Activated T-helper 2 cell treated with anti-CD3 and anti-CD28 coated beads, Interferon-gamma antibody, Interleukin-2, Interleukin-4, amounts not matched to agents 10 μg/mL and 5 μg/mL and 100 μg/mL, durations not matched to agents 14 hours and 24 hours and 36 hours (primary cell): ENCODE results near the gene NCOA3. TPM values are rescaled to one million over a fixed set of nuclear protein-coding genes. Genes with fewer than 3 reads are reported as not detected.

Experiments
- DNase-seq: peaks from one replicate; pipeline ENCODE4 v3.0.0; 2021; ENCODE audit warnings: low spot score
- H3K27ac Mint-ChIP-seq: one replicate; pipeline ENCODE4 v1.8.0; 2021; ENCODE audit warnings: mixed read lengths
- H3K27me3 Mint-ChIP-seq: one replicate; pipeline ENCODE4 v1.8.0; 2021; ENCODE audit warnings: low read depth, mixed read lengths
- H3K36me3 Mint-ChIP-seq: one replicate; pipeline ENCODE4 v1.8.0; 2021; ENCODE audit warnings: low read depth, mixed read lengths
- H3K4me1 Mint-ChIP-seq: one replicate; pipeline ENCODE4 v1.8.0; 2021; ENCODE audit warnings: low read depth, mixed read lengths
- H3K4me3 Mint-ChIP-seq: one replicate; pipeline ENCODE4 v1.8.0; 2021; ENCODE audit warnings: low read depth, mild to moderate bottlenecking, moderate library complexity, mixed read lengths
- H3K9me3 Mint-ChIP-seq: one replicate; pipeline ENCODE4 v1.8.0; 2021; ENCODE audit warnings: mixed read lengths
- intact Hi-C: fragments of 100-400 bp; cut with micrococcal nuclease; formaldehyde crosslinking; loops from one replicate; pipeline ENCODE4 v1.15.1; 2023
- total RNA-seq: library from RNA; stranded (reverse); gene quantifications from 2 replicates; pipeline ENCODE4 v1.2.3, GENCODE V29; 2022

Gene NCOA3
- total RNA-seq, 1 donor from 2014 or later, result 119 TPM

DNA sequence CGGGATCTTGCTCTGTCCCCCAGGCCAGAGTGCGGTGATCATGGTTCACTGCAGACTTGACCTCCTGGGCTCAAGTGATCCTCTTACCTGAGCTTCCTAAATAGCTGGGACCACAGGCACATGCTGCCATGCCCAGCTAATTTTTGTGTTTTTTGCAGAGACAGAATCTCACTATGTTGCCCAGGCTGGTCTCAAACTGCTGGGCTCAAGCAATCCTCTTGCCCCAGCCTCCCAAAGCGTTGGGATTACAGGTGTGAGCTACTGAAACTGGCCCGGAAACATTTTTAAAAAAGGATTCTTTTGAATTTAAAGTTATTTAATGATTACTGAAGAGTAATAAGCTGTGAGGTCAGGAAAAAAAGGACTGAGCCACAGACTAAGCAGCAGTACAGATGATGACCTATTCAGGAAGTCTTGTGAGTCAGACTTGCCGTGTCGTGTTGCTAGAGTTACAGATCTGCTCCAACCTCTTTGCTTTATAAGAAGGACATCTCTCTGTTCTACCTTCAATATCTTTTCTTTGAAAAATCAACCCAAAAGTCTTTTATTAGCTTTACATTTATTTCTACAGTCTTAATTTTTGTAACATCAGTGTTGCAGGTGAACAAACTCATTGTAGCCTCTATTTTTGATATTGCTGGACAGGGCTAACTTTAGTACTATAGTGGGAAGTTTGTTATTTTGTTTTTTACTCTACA is 108.7 kb downstream of the NCOA3 start:
- peaks cover 59% of the 10 kb centered on the region for H3K36me3 Mint-ChIP-seq
- H3K27ac Mint-ChIP-seq, result peak overlapping the region; percentile 99
- H3K27me3 Mint-ChIP-seq, result no peaks in the 10 kb centered on the region

DNA sequence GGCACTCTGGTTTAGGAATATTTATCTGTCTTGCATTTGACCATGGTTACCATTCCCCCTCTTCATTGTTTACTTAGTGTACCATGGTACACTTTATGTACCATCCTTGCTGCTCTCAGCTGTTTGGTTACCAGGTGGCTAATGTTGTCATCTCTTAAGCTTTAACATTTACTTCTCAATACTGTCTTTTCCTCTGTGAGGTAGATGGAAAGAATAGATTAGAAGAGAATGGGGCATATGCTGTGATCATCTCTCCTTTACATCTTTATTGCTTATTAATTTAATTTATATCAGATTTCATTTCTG is 109.2 kb downstream of the NCOA3 start:
- Mint-ChIP-seq H3K4me3 (peak overlapping the region; percentile 76), H3K27me3 (no peaks in the 10 kb centered on the region), H3K4me1 (peaks cover 72% of the 10 kb centered on the region), H3K9me3 (no peaks in the 10 kb centered on the region), H3K36me3 (peaks cover 54% of the 10 kb centered on the region), H3K27ac (peak overlapping the region; percentile 99)
- no peak for DNase-seq
- intact Hi-C loops, result loop anchor here (1.0 to 10.0 kb wide), 5 partner anchors 34 to 256 kb away; partner anchors contain the start of gene ZMYND8

More for the DNA sequence above, 108.7 kb downstream of the NCOA3 start:
- no peaks in the 10 kb centered on the region for H3K9me3 Mint-ChIP-seq
- H3K4me1 Mint-ChIP-seq, result peaks cover 77% of the 10 kb centered on the region
- intact Hi-C loops, result loop anchor here (1.0 to 10.0 kb wide), 5 partner anchors 33 to 256 kb away; partner anchors contain the start of gene ZMYND8
- DNase-seq, result peak; percentile 64
- peak overlapping the region; percentile 76 for H3K4me3 Mint-ChIP-seq

DNA sequence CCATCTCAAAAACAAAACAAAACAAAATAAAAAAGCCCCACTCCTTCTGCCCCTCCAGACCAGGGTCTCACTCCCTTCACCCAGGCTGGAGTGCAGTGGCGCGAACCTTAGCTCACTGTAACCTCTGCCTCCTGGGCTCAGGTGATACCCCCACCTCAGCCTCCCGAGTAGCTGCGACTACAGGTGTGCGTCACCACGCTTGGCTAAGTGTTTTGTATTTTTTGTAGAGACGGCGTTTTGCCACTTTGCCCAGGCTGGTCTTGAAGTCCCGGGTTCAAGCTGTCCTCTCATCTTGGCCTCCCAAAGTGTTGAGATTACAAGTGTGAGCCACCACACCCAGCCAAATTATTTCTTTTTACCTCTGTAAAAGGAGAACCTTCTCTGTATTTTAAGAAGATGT is 110.1 kb downstream of the NCOA3 start:
- no peaks in the 10 kb centered on the region for H3K27me3 Mint-ChIP-seq
- H3K36me3 Mint-ChIP-seq, result peaks cover 52% of the 10 kb centered on the region
- no peak overlapping the region for H3K4me3 Mint-ChIP-seq
- H3K4me1 Mint-ChIP-seq, result peaks cover 66% of the 10 kb centered on the region
- no peak for DNase-seq
- peak overlapping the region; percentile 80 for H3K27ac Mint-ChIP-seq
- no peaks in the 10 kb centered on the region for H3K9me3 Mint-ChIP-seq
- intact Hi-C loops, result loop anchor here (2.0 to 10.0 kb wide), 4 partner anchors 34 to 257 kb away; partner anchors contain the start of gene ZMYND8

DNA sequence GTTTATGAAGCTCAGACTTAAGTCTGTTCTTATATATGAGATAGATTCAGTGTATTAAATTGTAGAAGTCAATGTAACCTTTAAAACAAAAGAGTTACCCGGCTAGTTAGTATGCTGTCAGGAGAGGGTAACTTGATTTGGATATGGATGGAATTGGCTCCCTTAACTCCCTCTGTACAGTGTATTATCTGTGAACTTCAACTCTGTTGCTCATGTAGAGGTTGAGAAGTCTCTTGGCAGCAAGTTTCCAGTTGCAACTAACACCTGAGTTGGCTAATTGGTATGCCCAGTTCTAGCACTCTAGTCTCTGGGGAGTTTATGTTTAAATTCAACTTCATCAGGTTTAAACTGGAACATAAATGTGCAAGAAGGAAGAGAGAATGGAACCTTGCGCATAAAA is 111.0 kb downstream of the NCOA3 start:
- no peaks in the 10 kb centered on the region for H3K9me3 Mint-ChIP-seq
- H3K27me3 Mint-ChIP-seq, result no peaks in the 10 kb centered on the region
- DNase-seq, result no peak
- intact Hi-C loops, result loop anchor here (5.0 to 10.0 kb wide), 2 partner anchors 35 to 258 kb away; partner anchors contain the start of gene ZMYND8
- no peak overlapping the region for H3K4me3 Mint-ChIP-seq
- peaks cover 66% of the 10 kb centered on the region for H3K4me1 Mint-ChIP-seq
- H3K27ac Mint-ChIP-seq, result peak overlapping the region; percentile 80
- H3K36me3 Mint-ChIP-seq, result peaks cover 56% of the 10 kb centered on the region

DNA sequence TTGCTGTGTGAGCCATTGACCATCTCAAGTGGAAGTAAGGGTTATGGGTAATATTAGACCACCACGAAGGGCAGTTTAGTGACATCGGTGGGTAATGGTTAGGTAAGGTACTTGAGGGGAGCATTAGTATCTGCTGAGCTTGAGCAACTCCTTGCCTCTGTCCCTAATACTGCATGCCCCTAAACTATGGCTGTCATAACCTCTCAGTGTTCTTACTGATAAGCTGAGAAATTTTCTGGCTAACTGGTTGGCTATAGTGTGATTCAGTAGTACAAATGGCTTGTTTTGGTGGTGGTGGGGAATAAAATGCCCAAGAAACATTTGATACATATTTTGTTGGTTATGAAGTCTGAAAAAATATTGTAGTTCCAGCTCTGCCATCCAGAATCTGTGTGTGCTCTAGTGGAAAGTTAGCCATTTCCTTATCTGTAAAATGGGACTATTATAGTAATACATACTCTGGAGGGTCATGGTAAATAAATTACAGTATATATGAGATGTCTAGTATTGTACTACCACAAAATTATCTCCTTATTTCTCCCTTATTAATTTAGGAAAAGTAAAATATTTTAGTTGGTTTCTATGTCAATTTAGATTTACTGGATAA is 113.1 kb downstream of the NCOA3 start:
- Mint-ChIP-seq H3K4me1 (peaks cover 54% of the 10 kb centered on the region), H3K9me3 (no peaks in the 10 kb centered on the region), H3K27me3 (no peaks in the 10 kb centered on the region), H3K36me3 (peaks cover 48% of the 10 kb centered on the region), H3K27ac (peak overlapping the region; percentile 43), H3K4me3 (no peak overlapping the region)
- no peak for DNase-seq
- intact Hi-C loops, result loop anchor here (5.0 to 10.0 kb wide), 2 partner anchors 38 to 260 kb away; partner anchors contain the start of gene ZMYND8

DNA sequence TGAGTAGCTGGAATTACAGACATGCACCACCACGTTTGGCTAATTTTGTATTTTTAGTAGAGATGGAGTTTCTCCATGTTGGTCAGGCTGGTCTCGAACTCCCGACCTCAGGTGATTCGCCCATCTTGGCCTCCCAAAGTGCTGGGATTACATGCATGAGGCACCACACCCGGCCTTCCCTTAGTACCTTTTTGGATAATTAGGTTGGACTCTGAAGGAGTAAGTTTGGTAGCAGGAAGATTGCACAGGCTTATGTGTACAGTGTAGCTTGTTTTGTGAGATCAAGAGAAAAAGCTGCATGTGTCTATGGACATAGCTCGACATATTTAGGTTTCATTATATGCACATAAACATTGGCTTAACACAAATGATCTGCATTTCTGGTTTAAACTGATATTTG is 116.8 kb downstream of the NCOA3 start:
- no peaks in the 10 kb centered on the region for H3K9me3 Mint-ChIP-seq
- peaks cover 41% of the 10 kb centered on the region for H3K4me1 Mint-ChIP-seq
- no peaks in the 10 kb centered on the region for H3K27me3 Mint-ChIP-seq
- H3K36me3 Mint-ChIP-seq, result peaks cover 42% of the 10 kb centered on the region
- no peak overlapping the region for H3K27ac Mint-ChIP-seq
- intact Hi-C loops, result loop anchor here (10.0 kb wide), 1 partner anchor 264 kb away; the partner anchor contains the start of gene ZMYND8
- DNase-seq, result no peak
- no peak overlapping the region for H3K4me3 Mint-ChIP-seq

DNA sequence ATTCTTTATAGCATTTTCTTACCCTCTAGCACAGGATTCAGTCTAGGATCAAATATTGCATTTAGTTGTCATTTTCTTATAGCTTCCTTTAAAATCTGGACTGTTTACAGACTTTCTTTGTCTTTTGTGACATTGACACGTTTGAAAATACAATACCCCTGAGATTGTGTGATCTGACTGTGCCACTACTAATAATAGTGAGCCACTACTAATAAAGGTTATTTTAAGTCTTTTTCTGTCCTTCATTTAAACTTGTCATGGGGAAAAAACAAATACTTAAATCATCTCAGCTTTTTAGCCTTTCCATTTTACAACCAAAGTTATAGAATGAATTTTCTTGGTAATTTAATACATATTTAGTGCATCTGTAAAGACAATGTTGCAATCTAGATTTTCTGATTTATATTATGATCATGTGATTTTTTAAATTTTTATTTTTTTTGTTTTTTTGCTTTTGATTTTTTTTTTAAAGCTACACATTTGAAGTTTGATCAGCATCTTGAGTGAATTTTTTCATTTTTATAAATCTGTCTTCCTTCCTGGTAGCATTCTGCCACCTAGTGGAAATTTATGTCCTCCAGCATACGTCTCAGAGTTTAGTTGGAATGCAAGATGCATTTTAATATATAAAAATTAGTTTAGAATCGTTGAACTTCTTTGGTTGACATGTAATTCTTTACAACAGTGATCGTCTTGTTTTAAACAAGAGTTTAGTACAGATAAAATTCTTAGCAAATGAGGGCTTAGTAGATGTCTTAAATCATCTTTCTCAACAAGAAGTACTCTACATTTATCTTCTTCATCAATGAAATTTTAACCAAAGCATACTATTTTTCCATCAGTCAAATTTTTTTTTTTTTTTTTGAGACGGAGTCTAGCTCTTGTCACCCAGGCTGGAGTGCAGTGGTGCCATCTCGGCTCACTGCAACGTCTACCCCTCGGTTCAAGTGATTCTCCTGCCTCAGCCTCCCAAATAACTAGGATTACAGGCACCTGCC is 119.4 kb downstream of the NCOA3 start:
- peaks cover 54% of the 10 kb centered on the region for H3K36me3 Mint-ChIP-seq
- H3K27me3 Mint-ChIP-seq, result no peaks in the 10 kb centered on the region
- peaks cover 36% of the 10 kb centered on the region for H3K4me1 Mint-ChIP-seq
- no peak overlapping the region for H3K4me3 Mint-ChIP-seq
- peak overlapping the region; percentile 48 for H3K27ac Mint-ChIP-seq
- intact Hi-C loops, result loop anchor here (2.0 to 5.0 kb wide), 2 partner anchors 236 to 424 kb away; no protein-coding TSS in a partner anchor
- no peak for DNase-seq
- H3K9me3 Mint-ChIP-seq, result no peaks in the 10 kb centered on the region

DNA sequence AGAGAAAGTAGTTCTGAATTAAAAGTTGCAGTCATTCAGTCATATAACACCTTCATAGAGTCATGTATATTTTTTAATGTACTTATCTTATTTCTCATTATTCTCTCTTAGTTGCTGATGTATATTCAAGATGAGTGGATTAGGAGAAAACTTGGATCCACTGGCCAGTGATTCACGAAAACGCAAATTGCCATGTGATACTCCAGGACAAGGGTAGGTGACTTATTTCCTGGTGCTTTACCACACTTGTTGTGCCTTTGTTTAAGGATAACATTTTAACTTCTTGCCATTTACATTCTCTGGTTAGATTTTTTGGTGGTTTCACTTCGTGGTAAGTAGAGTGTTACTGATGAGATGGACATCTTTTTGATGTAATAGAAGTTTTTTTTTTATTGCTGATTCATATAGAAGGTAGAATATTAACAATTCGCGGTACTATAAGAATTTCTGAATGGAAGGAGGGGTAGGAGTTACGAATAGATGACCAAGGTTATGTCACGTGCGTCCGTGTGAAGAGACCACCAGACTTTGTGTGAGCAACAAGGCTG is 120.5 kb downstream of the NCOA3 start:
- peaks cover 35% of the 10 kb centered on the region for H3K4me1 Mint-ChIP-seq
- H3K4me3 Mint-ChIP-seq, result no peak overlapping the region
- peaks cover 55% of the 10 kb centered on the region for H3K36me3 Mint-ChIP-seq
- H3K27ac Mint-ChIP-seq, result peak overlapping the region; percentile 81
- DNase-seq, result no peak
- no peaks in the 10 kb centered on the region for H3K9me3 Mint-ChIP-seq
- no peaks in the 10 kb centered on the region for H3K27me3 Mint-ChIP-seq
- intact Hi-C loops, result loop anchor here (5.0 kb wide), 1 partner anchor 425 kb away; no protein-coding TSS in a partner anchor

DNA sequence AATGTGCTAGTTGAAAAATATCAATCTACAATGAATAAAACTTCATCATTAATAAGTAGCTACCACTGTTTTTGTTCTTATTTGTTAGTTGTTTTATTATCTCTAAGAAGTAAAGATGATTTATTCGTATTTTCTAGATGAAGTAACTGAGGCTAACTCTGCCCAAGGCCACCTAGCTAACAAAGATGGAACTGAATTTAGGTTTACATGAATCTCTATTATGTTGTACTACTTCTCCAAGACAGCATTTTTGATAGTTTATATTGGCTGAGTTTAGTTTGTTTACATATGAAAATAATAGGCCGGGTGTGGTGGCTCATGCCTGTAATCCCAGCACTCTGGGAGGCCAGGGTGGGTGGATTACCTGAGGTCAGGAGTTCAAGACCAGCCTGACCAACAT is 121.5 kb downstream of the NCOA3 start:
- H3K9me3 Mint-ChIP-seq, result no peaks in the 10 kb centered on the region
- H3K36me3 Mint-ChIP-seq, result peaks cover 58% of the 10 kb centered on the region
- H3K27me3 Mint-ChIP-seq, result no peaks in the 10 kb centered on the region
- DNase-seq, result no peak
- H3K27ac Mint-ChIP-seq, result no peak overlapping the region
- no peak overlapping the region for H3K4me3 Mint-ChIP-seq
- peaks cover 35% of the 10 kb centered on the region for H3K4me1 Mint-ChIP-seq
- intact Hi-C loops, result loop anchor here (1.0 to 5.0 kb wide), 2 partner anchors 349 to 426 kb away; no protein-coding TSS in a partner anchor

DNA sequence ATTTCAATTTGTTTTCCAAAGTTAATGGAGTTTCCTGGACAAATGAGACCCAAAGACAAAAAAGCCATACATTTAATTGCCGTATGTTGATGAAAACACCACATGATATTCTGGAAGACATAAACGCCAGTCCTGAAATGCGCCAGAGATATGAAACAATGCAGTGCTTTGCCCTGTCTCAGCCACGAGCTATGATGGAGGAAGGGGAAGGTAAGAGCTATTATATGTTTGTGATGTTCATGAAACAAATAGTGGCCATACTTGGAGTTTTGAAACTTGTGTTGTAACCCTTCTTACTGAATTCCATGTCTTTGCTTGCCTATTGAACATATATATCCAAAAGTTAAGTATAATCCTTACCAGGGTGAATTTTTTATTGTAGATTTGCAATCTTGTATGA is 125.9 kb downstream of the NCOA3 start:
- H3K27ac Mint-ChIP-seq, result no peak overlapping the region
- H3K4me1 Mint-ChIP-seq, result peaks cover 23% of the 10 kb centered on the region
- H3K4me3 Mint-ChIP-seq, result no peak overlapping the region
- no peak for DNase-seq
- peaks cover 75% of the 10 kb centered on the region for H3K36me3 Mint-ChIP-seq
- no peaks in the 10 kb centered on the region for H3K9me3 Mint-ChIP-seq
- intact Hi-C loops, result no loop called here
- no peaks in the 10 kb centered on the region for H3K27me3 Mint-ChIP-seq

DNA sequence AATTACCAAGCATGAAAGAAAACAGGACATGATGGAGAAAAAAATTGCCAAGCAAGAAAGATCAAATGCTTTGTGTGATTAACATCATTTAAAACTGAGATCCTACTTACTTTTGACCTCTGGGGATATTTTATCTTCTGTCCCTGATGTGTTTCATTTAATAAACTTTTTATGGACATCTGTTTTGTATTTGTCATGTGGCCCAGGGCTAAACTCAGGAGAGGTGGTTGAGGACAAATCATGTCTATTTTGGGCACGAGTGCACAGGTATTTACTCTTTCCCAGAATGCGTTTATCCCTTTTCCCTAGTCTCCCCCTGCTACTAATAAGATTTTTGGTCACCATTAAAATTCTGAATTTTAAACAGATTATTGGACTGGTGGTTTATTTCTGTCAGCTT is 128.2 kb downstream of the NCOA3 start:
- Mint-ChIP-seq H3K27ac (no peak overlapping the region), H3K27me3 (no peaks in the 10 kb centered on the region), H3K4me1 (peaks cover 12% of the 10 kb centered on the region), H3K9me3 (no peaks in the 10 kb centered on the region), H3K36me3 (peaks cover 81% of the 10 kb centered on the region), H3K4me3 (no peak overlapping the region)
- no peak for DNase-seq
- intact Hi-C loops, result no loop called here

DNA sequence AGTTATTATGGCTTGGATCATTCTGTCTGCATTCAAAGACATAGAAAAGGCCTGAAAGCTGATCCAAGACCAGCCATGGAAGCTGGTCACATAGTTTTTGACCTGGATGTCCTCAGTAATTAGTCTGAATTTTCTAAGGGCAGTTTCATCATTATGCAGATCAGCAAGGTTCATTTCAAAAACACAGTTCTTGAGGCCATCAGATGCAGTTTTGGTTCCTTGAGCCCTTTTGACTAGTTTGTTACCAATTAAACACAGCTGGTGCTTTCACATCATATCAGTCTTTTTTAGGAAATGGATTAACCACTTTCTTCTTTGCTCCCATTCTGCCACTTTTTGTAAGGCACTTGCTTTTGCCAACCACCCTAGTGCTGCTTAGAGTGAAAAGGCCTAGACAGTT is 129.4 kb downstream of the NCOA3 start:
- no peak overlapping the region for H3K27ac Mint-ChIP-seq
- peaks cover 10% of the 10 kb centered on the region for H3K4me1 Mint-ChIP-seq
- no peak for DNase-seq
- peaks cover 79% of the 10 kb centered on the region for H3K36me3 Mint-ChIP-seq
- intact Hi-C loops, result no loop called here
- H3K9me3 Mint-ChIP-seq, result no peaks in the 10 kb centered on the region
- no peak overlapping the region for H3K4me3 Mint-ChIP-seq
- H3K27me3 Mint-ChIP-seq, result no peaks in the 10 kb centered on the region
